ENCODE results near the gene ZFR. TPM values are rescaled to one million over a fixed set of nuclear protein-coding genes. Genes with fewer than 3 reads are reported as not detected.

Gene ZFR
- total and polyA plus RNA-seq, 2 experiments from 2014 or later: 59.1 to 93.3 TPM

DNA sequence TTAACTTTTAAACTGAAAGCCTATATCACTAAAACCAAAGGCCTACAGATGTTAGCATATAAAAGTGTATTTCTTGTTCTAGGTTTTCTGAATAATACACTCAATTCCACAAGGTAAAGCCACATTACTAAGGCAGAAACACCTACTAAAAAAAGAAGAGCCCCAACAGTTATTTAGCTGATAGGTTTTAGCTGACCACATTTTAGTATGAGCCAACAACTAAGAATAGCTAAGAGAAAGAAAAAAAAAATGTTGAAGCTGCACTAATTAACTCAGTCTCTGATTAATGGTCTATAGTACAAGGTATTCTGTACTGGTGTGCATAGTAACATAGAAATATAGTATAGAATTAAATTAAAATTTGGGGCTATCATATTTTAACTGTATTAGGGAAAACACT lies 23.5 kb downstream of the ZFR start:
- Histone ChIP-seq H3K36me3 (replicated peaks; ENCODE audit: insufficient read depth, low read depth) (peaks cover 4% of the 10 kb centered on the region), H3K9me2 (replicated peaks; ENCODE audit: insufficient read depth) (no peaks in the 10 kb centered on the region), H3K27ac (no peak overlapping the region), H3K4me3 (no peak overlapping the region), H3K4me2 (no peak overlapping the region), H4K20me1 (ENCODE audit: insufficient read depth, poor library complexity, severe bottlenecking) (peaks cover 50% of the 10 kb centered on the region), H2AFZ (no peak overlapping the region), H3K4me1 (ENCODE audit: insufficient read depth) (no peaks in the 10 kb centered on the region), H3K27me3 (no peaks in the 10 kb centered on the region), H3K9me3 (ENCODE audit: low read depth) (no peaks in the 10 kb centered on the region), H3K79me2 (peaks cover 92% of the 10 kb centered on the region)
- DNase-seq (ENCODE audit: low spot score): no peak
- TF ChIP-seq EZH2phosphoT487 (IDR thresholded peaks at IDR 0.05; ENCODE audit: low read depth, severe bottlenecking, unreplicated experiment) (no peak), EZH2 (IDR thresholded peaks at IDR 0.05; ENCODE audit: borderline replicate concordance) (no peak)
- TF ChIP-seq, protein P1, sequence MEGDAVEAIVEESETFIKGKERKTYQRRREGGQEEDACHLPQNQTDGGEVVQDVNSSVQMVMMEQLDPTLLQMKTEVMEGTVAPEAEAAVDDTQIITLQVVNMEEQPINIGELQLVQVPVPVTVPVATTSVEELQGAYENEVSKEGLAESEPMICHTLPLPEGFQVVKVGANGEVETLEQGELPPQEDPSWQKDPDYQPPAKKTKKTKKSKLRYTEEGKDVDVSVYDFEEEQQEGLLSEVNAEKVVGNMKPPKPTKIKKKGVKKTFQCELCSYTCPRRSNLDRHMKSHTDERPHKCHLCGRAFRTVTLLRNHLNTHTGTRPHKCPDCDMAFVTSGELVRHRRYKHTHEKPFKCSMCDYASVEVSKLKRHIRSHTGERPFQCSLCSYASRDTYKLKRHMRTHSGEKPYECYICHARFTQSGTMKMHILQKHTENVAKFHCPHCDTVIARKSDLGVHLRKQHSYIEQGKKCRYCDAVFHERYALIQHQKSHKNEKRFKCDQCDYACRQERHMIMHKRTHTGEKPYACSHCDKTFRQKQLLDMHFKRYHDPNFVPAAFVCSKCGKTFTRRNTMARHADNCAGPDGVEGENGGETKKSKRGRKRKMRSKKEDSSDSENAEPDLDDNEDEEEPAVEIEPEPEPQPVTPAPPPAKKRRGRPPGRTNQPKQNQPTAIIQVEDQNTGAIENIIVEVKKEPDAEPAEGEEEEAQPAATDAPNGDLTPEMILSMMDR (IDR thresholded peaks at IDR 0.05; ENCODE audit: poor library complexity): no peak

DNA sequence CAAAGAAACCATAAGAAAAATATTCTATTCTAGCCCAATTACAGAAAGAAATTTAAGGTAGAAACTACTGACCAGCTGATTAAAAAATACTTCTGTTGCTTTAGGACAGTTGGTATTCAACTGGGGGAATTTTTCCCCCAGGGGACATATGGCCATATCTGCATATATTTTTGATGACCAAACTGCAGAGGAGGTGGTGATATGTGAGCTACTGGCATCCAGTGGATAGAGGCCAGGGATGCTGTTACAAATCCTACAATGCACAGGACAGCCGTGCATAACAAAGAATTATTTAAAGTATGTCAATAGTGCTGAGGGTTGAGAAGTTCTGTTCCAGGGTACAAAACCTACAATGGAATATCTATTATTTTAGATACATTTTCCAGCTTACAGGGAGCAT lies 24.0 kb downstream of the ZFR start:
- H3K4me1 ChIP-seq (ENCODE audit: insufficient read depth): no peaks in the 10 kb centered on the region
- no peak for TF ChIP-seq EZH2phosphoT487 (IDR thresholded peaks at IDR 0.05; ENCODE audit: low read depth, severe bottlenecking, unreplicated experiment)
- H3K27me3 ChIP-seq: no peaks in the 10 kb centered on the region
- H3K9me3 ChIP-seq (ENCODE audit: low read depth): no peaks in the 10 kb centered on the region
- H3K36me3 ChIP-seq (replicated peaks; ENCODE audit: insufficient read depth, low read depth): peaks cover 4% of the 10 kb centered on the region
- H3K27ac ChIP-seq: no peak overlapping the region
- DNase-seq (ENCODE audit: low spot score): no peak
- H2AFZ ChIP-seq: no peak overlapping the region
- H3K9me2 ChIP-seq (replicated peaks; ENCODE audit: insufficient read depth): no peaks in the 10 kb centered on the region
- peaks cover 50% of the 10 kb centered on the region for H4K20me1 ChIP-seq (ENCODE audit: insufficient read depth, poor library complexity, severe bottlenecking)
- no peak overlapping the region for H3K4me2 ChIP-seq
- 67% methylated on average over 1 of the region's 1 CpG for WGBS (ENCODE audit: low lambda C conversion rate, missing lambda C conversion rate)
- peaks cover 92% of the 10 kb centered on the region for H3K79me2 ChIP-seq
- no peak overlapping the region for H3K4me3 ChIP-seq

DNA sequence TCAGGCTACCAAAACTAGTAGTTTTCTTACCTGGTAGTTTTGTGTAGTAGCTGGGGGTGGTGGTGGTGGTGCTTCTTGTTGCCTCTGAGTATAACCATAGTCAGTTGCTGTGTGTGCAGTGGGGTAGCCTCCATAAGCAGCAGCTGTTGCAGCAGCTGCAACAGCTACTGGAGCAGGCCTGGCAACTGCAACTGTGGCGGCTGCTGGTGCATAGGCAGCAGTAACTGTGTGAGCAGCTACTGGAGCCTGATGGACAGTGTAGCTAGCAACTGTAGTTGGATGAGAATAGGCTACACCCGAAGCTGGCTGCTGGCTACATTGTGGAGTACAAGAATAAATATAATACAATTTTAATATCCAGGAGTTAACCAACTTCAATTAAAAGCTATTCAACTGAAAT lies 24.7 kb downstream of the ZFR start:
- WGBS (ENCODE audit: low lambda C conversion rate, missing lambda C conversion rate): 88% methylated on average over 2 of the region's 2 CpGs
- H3K4me3 ChIP-seq: no peak overlapping the region
- H2AFZ ChIP-seq: no peak overlapping the region
- peaks cover 4% of the 10 kb centered on the region for H3K36me3 ChIP-seq (replicated peaks; ENCODE audit: insufficient read depth, low read depth)
- H3K9me2 ChIP-seq (replicated peaks; ENCODE audit: insufficient read depth): no peaks in the 10 kb centered on the region
- TF ChIP-seq, protein P1 (IDR thresholded peaks at IDR 0.05; ENCODE audit: poor library complexity): no peak
- TF ChIP-seq EZH2 (IDR thresholded peaks at IDR 0.05; ENCODE audit: borderline replicate concordance) (no peak), EZH2phosphoT487 (IDR thresholded peaks at IDR 0.05; ENCODE audit: low read depth, severe bottlenecking, unreplicated experiment) (no peak)
- H3K4me2 ChIP-seq: no peak overlapping the region
- H3K79me2 ChIP-seq: peaks cover 91% of the 10 kb centered on the region
- no peaks in the 10 kb centered on the region for H3K9me3 ChIP-seq (ENCODE audit: low read depth)
- no peak overlapping the region for H3K27ac ChIP-seq
- peaks cover 46% of the 10 kb centered on the region for H4K20me1 ChIP-seq (ENCODE audit: insufficient read depth, poor library complexity, severe bottlenecking)
- H3K27me3 ChIP-seq: no peaks in the 10 kb centered on the region
- H3K4me1 ChIP-seq (ENCODE audit: insufficient read depth): no peaks in the 10 kb centered on the region
- no peak for DNase-seq (ENCODE audit: low spot score)

DNA sequence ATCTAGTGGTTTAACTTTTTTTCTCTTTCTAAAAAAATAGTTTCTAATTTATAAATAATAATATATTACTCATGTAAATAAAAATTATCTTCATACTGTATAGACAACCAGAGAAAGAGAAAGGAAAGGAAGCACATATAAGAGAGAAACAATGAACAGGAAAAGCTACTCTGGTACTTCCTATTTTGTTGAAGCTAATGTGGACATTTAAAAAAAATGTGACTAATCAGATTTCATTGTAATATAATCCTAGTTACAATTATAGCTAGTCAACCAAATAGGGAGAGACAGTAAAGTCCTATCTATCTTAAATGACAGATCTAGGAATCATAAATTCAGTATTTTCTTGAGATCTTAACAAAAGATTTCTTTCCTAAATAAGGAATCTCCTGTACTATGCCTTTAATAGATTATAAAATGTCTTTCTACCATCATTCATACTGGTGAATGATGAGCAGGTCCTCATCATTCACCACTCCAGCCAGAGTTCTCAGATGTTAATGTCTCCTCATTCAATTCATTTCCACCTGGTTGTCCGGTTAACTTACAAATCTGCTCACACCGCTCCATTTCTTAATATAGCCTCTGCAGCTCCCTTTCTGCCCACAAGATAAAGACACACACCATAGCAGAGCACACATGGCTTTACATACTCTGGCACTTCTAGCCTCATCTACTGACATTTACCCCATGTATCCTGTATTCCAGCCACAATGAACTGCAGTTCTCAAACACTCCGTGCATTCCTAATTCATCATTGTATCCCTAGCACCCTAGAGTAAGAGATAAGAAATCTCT lies 30.9 kb downstream of the ZFR start:
- DNase-seq (ENCODE audit: low spot score): no peak
- Histone ChIP-seq H3K27ac (no peak overlapping the region), H3K36me3 (replicated peaks; ENCODE audit: insufficient read depth, low read depth) (peaks cover 4% of the 10 kb centered on the region), H3K79me2 (peaks cover 83% of the 10 kb centered on the region), H3K9me2 (replicated peaks; ENCODE audit: insufficient read depth) (no peaks in the 10 kb centered on the region), H3K9me3 (ENCODE audit: low read depth) (no peaks in the 10 kb centered on the region), H4K20me1 (ENCODE audit: insufficient read depth, poor library complexity, severe bottlenecking) (no peaks in the 10 kb centered on the region), H3K4me1 (ENCODE audit: insufficient read depth) (no peaks in the 10 kb centered on the region), H2AFZ (no peak overlapping the region), H3K27me3 (no peaks in the 10 kb centered on the region), H3K4me2 (no peak overlapping the region), H3K4me3 (no peak overlapping the region)
- TF ChIP-seq EZH2 (IDR thresholded peaks at IDR 0.05; ENCODE audit: borderline replicate concordance): no peak
- TF ChIP-seq EZH2phosphoT487 (IDR thresholded peaks at IDR 0.05; ENCODE audit: low read depth, severe bottlenecking, unreplicated experiment): no peak
- TF ChIP-seq, protein P1 (IDR thresholded peaks at IDR 0.05; ENCODE audit: poor library complexity): no peak
- WGBS (ENCODE audit: low lambda C conversion rate, missing lambda C conversion rate): 91% methylated on average over 3 of the region's 3 CpGs
